SH-SY5Y (cell line): Measurements from ENCODE around the gene SYNGR1.

Experiments
- GATA2 ChIP-seq: IDR thresholded peaks from 2 replicates; pipeline ENCODE4 v1.6.1; 2011; ENCODE audit warnings: mild to moderate bottlenecking, low read depth, low read length
- GATA3 ChIP-seq: IDR thresholded peaks from 2 replicates; pipeline ENCODE4 v1.6.1; 2011; ENCODE audit warnings: low read depth, mild to moderate bottlenecking, low read length, moderate library complexity

GRCh38 chr22:39428597-39429071, 78.8 kb downstream of the SYNGR1 start:
- no peak for TF ChIP-seq GATA2
- no peak for TF ChIP-seq GATA3
